Skeletal muscle cell (primary cell): Measurements from ENCODE around the gene QSOX1.

Experiments
- DNase-seq: peaks from one replicate; pipeline ENCODE4 v3.0.0-alpha.2; 2010; ENCODE audit warnings: low read depth
- H3K4me3 ChIP-seq: 2 replicates; pipeline ENCODE4 v1.5.1; 2011; ENCODE audit warnings: low read depth, mild to moderate bottlenecking, control low read depth, low read length, moderate library complexity

Gene QSOX1

DNA sequence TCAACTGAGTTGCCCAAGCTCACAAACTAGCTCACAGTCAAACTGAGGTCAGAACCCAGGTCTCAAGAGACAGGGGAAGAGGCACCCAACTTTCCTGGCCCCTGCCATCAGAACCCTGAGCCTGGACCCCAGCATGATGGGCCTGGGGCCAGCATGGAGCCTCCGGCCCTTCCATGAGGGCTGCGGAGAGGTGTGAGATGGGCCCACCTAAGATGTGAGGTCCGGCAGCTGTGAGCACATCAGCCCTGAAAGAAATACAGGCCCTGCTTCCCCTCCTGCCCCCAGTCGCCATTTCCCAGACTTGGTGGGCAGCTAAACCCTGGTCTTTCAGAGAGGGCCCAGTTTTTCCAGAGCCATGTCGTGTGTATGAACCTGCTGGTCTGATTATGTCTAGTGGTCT, 30.6 kb downstream of the QSOX1 start:
- DNase-seq: no peak
- no peak overlapping the region for H3K4me3 ChIP-seq

DNA sequence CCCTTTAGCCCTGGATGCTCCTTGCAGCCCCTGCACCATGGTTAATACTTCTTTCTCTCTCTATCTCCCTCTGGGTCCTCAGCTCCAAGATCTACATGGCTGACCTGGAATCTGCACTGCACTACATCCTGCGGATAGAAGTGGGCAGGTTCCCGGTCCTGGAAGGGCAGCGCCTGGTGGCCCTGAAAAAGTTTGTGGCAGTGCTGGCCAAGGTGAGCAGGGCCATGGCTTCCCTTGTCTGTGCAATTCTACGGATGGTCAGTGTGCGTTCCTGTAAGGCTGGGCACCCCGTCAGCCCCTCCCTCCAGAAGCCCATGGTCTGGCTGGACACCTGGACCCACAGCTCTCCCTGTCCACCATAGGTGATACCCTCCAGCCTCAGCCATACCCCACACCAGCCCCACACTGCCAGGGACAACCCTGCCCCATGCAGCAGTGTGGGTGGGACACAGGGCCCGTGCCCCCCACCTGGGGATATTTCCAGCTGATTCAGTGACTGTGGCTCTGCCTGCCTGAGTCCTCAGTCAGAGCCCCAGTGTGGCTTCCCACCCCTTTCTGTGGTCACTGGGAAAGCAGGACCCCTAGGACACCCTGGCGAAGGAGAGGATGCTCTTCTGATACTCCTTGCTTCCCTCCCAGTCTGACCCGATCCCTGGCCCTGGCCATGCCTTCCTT, 31.4 kb downstream of the QSOX1 start:
- no peak for DNase-seq
- no peak overlapping the region for H3K4me3 ChIP-seq

DNA sequence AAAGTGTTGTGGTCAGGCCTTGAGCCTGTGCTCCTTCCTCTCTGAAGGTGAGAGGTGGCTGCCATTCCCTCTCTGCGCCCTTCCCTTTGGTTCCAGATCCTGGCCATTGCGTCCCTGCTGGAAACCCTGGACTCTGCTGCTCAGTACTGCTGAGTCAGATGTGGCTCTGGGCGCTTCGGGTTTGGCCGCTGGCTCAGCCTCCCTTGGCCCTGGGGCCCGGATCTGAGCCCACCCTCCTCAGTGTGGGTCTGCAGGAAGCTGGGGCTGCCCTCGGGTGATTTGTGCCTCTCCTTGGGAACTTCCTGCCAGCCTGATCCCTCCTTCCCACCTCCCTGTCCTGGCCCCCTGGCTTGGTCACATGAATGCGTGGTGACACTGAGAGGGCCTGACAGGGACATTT, 32.2 kb downstream of the QSOX1 start:
- H3K4me3 ChIP-seq: no peak overlapping the region
- no peak for DNase-seq

DNA sequence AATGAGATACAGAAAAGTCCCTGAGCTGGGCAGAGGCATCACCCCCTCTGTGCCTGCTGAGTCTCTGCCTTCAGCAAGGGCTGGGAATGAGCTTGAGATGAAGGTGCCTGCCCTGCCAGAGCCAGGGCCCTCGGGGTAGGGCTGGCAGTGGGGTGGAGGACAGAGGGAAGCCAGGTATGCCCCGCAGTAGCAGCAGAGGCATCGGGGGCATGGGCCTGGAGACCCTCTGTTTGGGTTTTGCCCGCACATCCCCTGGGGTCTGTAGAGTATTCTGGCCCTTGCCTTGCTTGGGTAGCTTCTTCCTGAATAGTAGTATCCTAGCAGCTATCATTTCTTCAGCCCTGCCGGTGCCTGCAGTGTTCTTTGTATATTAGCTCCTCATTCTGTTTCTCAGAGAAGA, 33.0 kb downstream of the QSOX1 start:
- no peak overlapping the region for H3K4me3 ChIP-seq
- DNase-seq: no peak

DNA sequence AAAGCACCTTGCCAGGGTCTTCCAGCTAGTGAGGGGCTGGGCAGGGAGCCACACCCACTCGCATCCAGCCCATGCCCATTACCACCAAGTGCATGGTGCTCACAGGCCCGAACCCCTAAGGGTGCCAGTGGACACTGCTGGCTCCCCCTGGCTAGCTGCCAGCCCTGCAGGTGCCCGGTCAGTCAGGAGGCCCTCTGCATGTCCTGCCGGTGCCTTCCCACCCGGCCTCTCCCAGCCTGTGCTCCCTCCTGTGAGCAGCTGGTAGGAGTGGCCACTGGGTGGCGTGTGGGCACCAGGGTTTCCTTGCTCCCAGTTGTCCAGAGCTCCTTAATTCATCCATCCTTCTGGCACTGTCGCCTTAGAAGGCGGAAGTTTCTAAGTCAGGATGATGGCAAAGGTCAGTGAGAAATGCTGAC, 33.4 kb downstream of the QSOX1 start:
- no peak for DNase-seq
- no peak overlapping the region for H3K4me3 ChIP-seq

DNA sequence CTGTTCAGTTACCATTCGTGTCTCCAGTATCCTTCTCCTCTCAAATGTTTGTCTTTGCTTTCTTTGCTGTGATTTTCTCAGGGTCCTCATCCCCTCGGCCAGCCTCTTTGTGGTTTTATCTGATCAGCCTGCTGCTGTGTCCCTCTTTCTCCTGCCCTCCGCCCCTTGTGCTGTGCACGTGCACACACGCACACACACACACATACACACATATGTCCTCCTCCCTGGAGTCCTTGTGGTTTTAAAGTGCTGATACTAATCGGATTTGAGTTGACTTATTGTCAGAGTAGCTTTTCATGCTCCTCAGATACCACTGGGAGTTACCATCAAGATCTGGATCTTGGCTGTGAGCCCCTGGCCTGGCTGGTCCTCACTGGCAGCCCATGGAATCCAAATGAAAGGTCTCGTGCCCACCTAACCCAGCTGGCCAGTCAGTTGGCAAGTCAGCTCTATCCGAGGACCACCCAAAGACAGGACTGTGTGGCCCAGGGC, 34.1 kb downstream of the QSOX1 start:
- DNase-seq: no peak

DNA sequence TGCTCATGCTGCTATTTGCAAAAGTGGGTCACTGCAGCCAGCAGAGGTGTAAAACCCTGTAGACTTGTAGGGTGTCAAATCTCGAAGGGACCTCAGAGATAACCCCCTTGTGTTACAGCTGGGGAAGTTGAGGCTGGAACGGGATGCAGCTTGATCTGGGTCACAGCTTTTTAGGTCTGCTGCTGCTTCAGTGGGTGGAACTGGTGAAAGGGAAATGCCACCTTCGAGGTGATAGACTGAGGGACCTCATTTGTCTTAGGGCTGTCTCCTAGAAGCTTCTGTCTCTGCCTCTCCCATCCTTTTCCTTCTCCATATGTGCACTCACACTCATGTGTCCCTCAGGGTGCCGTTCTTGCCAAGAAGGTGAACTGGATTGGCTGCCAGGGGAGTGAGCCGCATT, 35.4 kb downstream of the QSOX1 start:
- H3K4me3 ChIP-seq: no peak overlapping the region
- DNase-seq: no peak

More for the DNA sequence above, 34.1 kb downstream of the QSOX1 start:
- H3K4me3 ChIP-seq: no peak overlapping the region

DNA sequence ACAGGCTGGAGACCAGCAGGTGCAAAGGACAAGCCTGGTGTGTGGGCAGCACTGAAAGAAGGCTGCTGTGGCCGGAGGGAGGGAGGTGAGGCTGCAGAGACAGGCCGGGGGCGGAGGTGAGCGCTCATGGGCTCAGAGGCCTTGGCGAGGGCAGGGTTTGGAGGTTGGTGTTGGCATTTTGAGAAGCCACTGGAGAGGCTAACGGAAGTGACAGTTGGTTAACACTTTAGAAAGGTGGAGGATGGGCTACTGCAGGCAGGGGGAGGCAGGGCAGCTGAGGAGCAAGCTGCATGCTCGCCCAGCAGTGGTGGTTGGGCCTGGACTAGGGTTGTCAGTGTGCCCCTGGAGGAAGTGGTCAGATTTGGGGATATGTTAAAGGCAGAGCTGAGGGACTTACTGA, 37.5 kb downstream of the QSOX1 start:
- no peak for DNase-seq
- no peak overlapping the region for H3K4me3 ChIP-seq

DNA sequence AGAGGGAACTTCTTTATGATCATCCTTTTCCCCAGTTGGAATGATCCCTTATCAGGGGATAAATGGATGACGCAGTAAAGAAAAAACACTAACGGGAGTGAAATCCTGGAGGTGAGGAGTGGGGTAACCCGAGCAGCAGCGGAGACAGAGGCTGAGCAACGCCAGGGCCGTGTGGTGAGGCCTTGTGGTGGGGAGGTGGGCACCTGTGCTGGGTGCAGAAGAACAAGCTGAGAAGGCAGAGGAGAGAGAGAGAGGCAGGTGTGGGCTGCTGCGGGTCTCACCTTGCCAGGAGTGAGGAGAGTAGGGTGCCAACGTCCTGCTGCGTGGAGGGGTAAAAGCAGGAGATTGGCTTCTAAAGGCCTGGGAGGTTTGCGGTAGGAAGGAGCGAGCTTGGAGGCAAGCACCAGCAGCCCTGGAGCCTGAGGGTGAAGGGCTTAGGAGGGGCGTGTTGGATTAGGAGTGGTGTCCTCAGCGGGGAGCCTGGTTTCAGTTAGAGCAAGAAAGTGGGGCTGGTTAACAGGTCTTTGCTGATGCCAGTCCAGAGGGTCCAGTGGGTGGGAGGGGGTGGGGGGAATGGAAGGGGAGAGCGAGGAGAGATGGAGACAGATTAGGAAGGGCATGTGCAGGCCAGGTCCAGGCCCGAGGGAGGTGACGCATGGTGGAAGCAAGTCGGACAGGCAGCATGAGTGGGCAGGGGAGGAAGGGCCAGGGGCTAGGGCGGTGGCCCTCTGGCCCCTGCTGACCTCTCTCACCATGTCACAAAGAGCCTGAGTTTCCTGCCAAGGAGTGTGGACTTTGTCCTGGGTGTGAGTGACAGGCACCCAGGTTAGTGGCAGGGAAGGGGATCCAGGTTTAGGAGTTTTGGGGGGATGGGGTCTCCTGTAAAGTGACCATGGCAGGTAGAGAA, 38.7 kb downstream of the QSOX1 start:
- no peak overlapping the region for H3K4me3 ChIP-seq
- no peak for DNase-seq

DNA sequence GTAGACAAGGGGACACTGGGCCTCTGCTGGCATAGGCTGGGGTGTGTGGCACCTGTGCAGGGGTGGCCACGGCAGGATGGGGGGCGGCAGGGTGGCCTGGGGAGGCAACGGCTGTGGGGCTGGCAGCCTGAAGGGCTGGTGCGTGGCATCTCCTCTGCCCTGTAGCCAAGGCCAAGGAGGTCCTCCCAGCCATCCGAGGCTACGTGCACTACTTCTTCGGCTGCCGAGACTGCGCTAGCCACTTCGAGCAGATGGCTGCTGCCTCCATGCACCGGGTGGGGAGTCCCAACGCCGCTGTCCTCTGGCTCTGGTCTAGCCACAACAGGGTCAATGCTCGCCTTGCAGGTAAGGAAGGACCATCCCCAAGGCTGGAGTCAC, 39.4 kb downstream of the QSOX1 start:
- no peak overlapping the region for H3K4me3 ChIP-seq

DNA sequence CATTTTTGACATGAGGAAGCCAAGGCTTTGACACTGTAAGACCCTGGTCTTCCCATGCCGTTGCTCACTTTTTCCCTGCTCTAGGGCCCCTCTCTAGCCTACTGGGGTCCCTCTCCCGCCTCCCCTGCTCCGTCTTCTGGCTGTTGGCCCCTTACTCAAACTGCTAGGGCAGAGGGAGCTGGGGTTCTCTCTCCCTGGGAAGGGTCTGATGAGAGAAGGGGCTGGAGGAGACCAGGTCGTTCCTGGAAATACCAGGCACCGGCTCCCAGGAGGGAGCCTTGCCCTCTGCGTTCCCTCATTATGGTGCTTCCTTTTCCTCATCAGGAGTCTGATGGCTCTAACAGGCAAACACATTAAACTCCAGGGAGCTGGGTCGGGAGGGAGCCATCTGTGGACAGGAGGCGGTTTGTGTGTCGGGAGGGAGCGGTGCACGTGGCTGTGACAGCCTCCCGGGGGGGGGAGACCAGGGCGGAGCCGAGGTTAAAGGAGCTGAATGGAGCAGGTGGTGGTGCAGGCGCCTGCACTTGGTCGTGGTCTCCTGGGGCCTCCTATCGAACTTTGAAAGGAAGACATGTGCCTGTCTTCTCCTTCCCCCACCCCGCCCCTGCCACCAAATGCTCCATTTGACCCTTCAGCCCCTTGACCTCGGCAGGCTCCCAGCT, 40.0 kb downstream of the QSOX1 start:
- H3K4me3 ChIP-seq: no peak overlapping the region
- DNase-seq: no peak

More for the DNA sequence above, 39.4 kb downstream of the QSOX1 start:
- DNase-seq: no peak

DNA sequence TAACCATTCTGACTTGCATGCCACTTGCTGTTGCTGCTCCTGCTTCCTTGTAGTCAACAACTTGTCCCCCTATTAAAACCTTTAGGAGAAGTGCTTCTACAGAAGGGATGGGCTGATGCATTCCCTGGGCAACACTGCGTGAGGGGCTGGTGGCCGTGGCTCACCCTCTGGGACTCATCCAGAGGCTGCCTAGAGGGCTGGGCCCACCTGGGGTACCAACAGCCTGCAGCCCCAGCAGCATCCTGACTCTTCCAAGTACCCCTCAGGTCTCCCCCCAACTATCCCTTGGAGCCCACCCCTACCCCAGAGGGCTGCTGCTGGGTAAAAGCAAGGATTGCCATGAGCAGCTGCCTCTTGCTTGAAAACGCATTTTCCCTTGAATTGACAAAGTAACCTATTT, 40.7 kb downstream of the QSOX1 start:
- DNase-seq: no peak

DNA sequence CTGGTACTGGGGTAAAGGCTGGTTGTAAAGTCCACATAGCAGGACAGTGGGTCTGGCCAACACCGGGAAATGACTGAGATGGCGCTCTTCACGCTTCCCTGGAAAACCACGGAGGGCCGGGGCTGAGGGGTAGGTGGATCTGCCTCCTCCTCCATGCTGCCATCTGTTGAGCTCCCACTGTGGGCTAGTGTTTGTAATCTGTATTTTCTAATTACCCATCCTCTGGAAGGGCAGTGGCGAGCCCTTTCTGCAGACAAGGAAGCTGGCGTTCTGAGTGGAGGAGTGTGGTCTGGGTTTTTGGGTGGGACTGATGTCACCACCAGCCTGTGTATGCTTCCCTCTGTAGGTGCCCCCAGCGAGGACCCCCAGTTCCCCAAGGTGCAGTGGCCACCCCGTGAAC, 41.2 kb downstream of the QSOX1 start:
- DNase-seq: no peak
- H3K4me3 ChIP-seq: no peak overlapping the region

More for the DNA sequence above, 40.7 kb downstream of the QSOX1 start:
- no peak overlapping the region for H3K4me3 ChIP-seq

DNA sequence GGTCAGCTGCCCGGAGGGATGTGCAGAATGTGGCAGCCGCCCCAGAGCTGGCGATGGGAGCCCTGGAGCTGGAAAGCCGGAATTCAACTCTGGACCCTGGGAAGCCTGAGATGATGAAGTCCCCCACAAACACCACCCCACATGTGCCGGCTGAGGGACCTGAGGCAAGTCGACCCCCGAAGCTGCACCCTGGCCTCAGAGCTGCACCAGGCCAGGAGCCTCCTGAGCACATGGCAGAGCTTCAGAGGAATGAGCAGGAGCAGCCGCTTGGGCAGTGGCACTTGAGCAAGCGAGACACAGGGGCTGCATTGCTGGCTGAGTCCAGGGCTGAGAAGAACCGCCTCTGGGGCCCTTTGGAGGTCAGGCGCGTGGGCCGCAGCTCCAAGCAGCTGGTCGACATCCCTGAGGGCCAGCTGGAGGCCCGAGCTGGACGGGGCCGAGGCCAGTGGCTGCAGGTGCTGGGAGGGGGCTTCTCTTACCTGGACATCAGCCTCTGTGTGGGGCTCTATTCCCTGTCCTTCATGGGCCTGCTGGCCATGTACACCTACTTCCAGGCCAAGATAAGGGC, 41.9 kb downstream of the QSOX1 start:
- DNase-seq: no peak
- no peak overlapping the region for H3K4me3 ChIP-seq

DNA sequence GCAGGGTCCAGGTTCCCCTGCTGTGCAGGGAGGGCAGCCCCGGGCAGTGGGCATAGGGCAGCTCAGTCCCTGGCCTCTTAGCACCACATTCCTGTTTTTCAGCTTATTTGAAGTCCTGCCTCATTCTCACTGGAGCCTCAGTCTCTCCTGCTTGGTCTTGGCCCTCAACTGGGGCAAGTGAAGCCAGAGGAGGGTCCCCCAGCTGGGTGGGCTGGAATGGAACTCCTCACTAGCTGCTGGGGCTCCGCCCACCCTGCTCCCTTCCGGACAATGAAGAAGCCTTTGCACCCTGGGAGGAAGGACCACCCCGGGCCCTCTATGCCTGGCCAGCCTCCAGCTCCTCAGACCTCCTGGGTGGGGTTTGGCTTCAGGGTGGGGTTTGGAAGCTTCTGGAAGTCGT, 42.6 kb downstream of the QSOX1 start:
- no peak for DNase-seq
- H3K4me3 ChIP-seq: no peak overlapping the region

DNA sequence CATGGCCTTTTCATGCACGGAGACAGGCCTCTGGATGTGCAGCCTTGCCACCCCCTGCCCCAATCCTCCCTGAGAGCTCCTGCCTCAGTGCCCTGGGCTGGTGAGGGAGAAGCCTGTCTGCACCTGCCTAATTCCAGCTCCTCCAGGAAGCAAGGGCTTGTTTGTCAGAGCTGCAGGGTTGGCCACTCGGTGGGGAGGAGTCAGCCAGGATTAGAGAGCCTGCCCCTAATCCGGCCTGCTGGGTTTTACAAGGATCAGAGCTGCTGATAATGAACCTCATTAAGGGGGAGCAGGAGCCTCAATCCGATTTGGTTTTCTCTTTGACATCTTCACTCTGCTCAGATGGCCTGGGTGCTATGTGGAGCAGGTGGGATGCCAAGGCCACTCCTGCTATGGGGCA, 43.5 kb downstream of the QSOX1 start:
- DNase-seq: no peak

DNA sequence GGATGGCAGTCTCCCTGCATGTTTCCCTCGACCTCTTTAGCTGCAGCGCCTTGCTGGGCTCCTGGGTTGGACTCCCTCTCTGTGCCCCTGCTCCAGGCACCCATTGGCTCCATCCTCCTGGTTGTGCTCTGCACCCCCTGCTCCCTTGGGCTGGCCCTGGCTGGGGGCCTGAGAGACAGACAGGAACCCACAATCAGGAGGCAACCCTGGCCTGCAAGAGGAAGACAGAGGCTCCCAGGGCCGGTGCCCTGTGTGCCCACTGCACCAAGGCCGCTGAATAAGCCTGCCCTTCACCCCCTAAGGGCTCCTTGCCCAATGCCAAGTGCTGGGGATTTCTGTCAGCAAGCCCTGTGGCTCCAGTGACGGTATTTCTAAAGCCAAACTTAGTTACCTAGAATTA, 43.9 kb downstream of the QSOX1 start:
- DNase-seq: no peak

More for the DNA sequence above, 43.5 kb downstream of the QSOX1 start:
- no peak overlapping the region for H3K4me3 ChIP-seq

DNA sequence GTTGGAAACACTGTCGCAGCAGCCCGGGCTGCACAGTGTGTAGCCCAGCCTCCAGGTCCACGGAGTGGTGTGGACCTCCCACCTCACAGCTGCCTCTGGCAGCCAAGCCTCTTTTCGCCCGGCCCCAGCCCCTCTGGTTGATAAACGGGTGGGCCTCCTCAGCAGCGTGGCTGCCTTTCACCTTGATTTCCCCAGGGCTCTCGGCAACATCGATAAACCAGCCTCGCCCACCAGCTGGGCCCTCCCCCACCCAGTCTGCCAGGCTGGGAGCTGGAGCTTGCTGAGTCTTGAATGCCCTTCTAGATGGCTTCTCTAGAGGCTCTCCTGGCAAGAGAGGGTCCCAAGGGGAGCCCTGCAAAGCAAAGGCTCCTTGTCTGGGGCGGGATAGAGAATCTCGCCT, 44.3 kb downstream of the QSOX1 start:
- DNase-seq: no peak

More for the DNA sequence above, 43.9 kb downstream of the QSOX1 start:
- H3K4me3 ChIP-seq: no peak overlapping the region

DNA sequence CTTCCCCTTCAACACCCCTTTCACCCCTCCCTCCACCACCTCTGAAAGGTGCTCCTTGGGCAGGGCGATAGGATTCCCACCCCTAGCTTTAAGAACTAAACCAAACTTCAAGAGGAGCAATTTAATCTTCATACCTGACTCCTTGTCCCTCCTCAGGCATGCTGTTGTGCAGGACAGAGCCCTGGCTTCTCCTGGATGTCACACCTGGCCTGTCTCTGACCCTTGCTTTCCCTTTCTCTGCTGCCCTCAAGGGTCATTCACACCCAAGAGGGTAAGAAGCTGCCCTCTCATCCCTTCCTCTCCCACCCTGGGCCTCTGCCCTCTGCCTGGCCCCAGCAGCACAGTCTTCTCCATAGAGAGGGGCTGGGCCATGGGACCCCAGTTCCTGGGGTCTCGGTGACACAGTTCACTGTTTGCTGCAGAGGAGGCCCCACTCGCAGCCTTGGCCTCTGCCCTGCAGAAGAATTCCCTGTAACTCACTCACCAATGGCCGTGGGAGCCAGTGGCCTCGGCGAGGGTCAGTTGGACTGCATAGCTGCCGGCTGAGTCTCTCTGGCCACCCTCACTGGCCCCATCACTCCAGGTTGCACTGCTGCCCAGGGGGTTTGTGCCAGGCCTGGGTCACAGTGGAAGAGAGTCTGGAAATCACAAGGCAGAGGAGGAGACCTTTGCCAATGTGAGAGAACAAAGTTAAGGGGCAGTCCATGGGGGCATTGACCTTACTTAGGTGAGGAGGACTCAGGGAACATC, 47.0 kb downstream of the QSOX1 start:
- H3K4me3 ChIP-seq: no peak overlapping the region
- no peak for DNase-seq

More for the DNA sequence above, 44.3 kb downstream of the QSOX1 start:
- no peak overlapping the region for H3K4me3 ChIP-seq
